VCaP (cell line): ENCODE results near the gene TRRAP.

Experiments used
- H3K27ac ChIP-seq: fragments of 450-650 bp; 2 replicates; pipeline ENCODE4 v1.5.1; 2017
- CTCF ChIP-seq: fragments of 450-650 bp; conservative IDR thresholded peaks from 2 replicates; pipeline ENCODE4 v1.5.1; 2017; ENCODE audit warnings: mild to moderate bottlenecking, moderate library complexity

Gene TRRAP

GRCh38 chr7:98955992-98956391 lies 77.7 kb downstream of the TRRAP start:
- H3K27ac ChIP-seq = no peak overlapping the region
- no peak for TF ChIP-seq CTCF

- TF ChIP-seq CTCF = no peak
- no peak overlapping the region for H3K27ac ChIP-seq
These were observed 78.1 kb downstream of the TRRAP start for GRCh38 chr7:98956469-98956868.

GRCh38 chr7:98956937-98957336 lies 78.6 kb downstream of the TRRAP start:
- H3K27ac ChIP-seq = no peak overlapping the region
- TF ChIP-seq CTCF = no peak

GRCh38 chr7:98957766-98958165 lies 79.4 kb downstream of the TRRAP start:
- no peak overlapping the region for H3K27ac ChIP-seq

GRCh38 chr7:98958968-98959367 lies 80.6 kb downstream of the TRRAP start:
- H3K27ac ChIP-seq = no peak overlapping the region
- TF ChIP-seq CTCF = no peak

More at GRCh38 chr7:98957766-98958165, 79.4 kb downstream of the TRRAP start:
- TF ChIP-seq CTCF = no peak

GRCh38 chr7:98963305-98963704 lies 85.0 kb downstream of the TRRAP start:
- no peak overlapping the region for H3K27ac ChIP-seq
- TF ChIP-seq CTCF = no peak

GRCh38 chr7:98964596-98964995 lies 86.3 kb downstream of the TRRAP start:
- no peak for TF ChIP-seq CTCF
- no peak overlapping the region for H3K27ac ChIP-seq

GRCh38 chr7:98968621-98969020 lies 90.3 kb downstream of the TRRAP start:
- TF ChIP-seq CTCF = no peak
- peak overlapping the region; percentile 66 for H3K27ac ChIP-seq
